GM18868 (cell line): ENCODE data around the gene TUBD1.
"Not testable (repeated sequence)": the region's sequence is repeated elsewhere in the genome, so short reads cannot be mapped to it uniquely, and the experiment has no call there.

Experiments used
- ATAC-seq: cut with Tn5 transposase; IDR thresholded peaks from one replicate; pipeline ENCODE4 v1.9.1; 2021; ENCODE audit warnings: mild to moderate bottlenecking, moderate library complexity; ENCODE audit not compliant: unreplicated experiment

TUBD1 gene

GRCh38 chr17:59845595-59846393 lies 46.9 kb downstream of the TUBD1 start:
- no peak for ATAC-seq

DNA sequence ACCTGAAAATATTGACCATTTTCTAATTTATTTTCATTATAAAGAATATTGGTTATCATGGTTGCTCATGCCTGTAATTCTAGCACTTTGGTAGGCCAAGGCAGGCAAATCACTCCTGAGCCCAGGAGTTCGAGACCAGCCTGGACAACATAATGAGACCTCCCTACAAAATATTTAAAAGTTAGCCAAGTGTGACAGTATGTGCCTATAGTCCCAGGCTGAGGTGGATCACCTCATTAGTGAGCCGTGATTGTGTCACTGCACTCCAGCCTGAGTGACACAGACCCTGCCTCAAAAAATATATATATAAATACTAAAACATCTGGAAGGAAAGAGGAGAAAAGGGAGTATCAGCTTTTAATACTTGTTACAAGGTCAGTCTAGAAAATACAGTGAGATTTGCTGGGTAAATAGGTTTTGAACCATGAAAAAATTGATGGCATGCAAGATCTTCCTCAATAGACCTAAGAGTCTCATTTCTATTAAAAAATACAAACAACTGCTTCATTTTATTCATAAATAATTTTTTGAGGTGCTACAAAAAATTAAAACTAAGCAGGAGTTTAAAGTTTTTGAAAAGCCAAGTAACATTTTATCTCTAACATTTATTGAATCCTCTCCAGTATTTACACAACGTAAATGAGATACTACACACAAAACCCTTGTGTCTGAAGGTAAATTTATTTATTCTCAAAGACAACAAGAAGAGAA lies 47.7 kb downstream of the TUBD1 start:
- ATAC-seq: no peak

- ATAC-seq: peak; percentile 26
Measured at GRCh38 chr17:59842901-59843652, 49.7 kb downstream of the TUBD1 start.

- ATAC-seq: not testable (repeated sequence)
Measured at GRCh38 chr17:59841882-59842263, 50.9 kb downstream of the TUBD1 start.

DNA sequence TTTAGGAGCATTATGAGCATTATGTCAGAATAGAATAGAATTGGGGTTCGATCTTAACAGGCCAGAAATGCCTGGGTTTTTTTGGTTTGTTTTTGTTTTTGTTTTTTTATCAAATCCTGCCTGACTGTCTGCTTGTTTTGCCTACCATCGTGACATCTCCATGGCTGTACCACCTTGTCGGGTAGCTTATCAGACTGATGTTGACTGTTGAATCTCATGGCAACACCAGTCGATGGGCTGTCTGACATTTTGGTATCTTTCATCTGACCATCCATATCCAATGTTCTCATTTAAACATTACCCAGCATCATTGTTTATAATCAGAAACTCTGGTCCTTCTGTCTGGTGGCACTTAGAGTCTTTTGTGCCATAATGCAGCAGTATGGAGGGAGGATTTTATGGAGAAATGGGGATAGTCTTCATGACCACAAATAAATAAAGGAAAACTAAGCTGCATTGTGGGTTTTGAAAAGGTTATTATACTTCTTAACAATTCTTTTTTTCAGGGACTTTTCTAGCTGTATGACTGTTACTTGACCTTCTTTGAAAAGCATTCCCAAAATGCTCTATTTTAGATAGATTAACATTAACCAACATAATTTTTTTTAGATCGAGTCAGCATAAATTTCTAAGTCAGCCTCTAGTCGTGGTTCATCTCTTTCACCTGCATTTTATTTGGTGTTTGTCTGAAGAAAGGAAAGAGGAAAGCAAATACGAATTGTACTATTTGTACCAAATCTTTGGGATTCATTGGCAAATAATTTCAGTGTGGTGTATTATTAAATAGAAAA lies 51.5 kb downstream of the TUBD1 start:
- ATAC-seq: not testable (repeated sequence)

- ATAC-seq: no peak
Measured at GRCh38 chr17:59840329-59841090, 52.2 kb downstream of the TUBD1 start.

DNA sequence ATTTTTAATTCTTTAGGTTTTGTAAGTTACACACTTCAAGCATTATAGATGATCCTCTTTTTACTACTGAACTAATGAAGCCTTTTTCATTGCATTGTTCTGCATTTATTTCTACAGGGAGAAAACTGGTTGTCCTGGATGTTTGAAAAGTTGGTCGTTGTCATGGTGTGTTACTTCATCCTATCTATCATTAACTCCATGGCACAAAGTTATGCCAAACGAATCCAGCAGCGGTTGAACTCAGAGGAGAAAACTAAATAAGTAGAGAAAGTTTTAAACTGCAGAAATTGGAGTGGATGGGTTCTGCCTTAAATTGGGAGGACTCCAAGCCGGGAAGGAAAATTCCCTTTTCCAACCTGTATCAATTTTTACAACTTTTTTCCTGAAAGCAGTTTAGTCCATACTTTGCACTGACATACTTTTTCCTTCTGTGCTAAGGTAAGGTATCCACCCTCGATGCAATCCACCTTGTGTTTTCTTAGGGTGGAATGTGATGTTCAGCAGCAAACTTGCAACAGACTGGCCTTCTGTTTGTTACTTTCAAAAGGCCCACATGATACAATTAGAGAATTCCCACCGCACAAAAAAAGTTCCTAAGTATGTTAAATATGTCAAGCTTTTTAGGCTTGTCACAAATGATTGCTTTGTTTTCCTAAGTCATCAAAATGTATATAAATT lies 53.0 kb downstream of the TUBD1 start:
- no peak for ATAC-seq

- ATAC-seq: no peak
Measured at GRCh38 chr17:59838052-59838916, 54.5 kb downstream of the TUBD1 start.

DNA sequence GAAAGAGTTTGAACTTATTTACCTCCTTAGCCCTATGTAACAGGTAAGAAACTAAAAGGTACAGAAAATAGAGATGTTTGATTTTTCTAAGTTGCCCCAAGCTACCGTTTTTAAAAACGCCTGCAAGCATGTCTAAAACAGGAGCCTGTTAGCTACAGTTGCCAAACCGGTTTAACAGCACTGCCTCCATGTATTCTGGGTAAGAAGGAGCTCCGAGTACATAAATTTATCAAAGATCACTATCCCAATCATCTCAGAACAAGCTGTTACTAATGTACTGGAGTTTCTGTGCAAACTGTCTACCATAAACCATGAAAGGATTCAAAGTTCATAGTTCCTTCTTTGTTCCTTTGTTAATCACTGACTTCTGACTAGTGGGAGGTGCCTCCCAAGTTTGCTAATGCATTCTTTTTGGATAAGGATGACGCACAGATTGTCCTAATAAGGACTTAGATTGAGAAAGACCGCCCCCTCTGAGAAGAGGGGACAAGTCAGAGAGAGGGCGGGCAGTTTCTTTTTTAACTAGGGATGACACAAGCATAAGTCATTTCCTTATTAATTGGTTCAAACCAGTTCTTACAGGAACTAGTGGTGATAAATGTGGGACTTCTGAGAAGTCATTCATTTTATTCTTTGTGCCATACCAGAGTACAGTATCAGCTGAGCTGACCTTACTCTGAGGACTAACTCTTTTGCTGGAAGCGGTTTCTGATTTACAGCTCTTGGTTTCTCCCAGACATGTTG lies 55.3 kb downstream of the TUBD1 start:
- ATAC-seq: peak; percentile 75

GRCh38 chr17:59832883-59833379 lies 59.8 kb downstream of the TUBD1 start:
- peak; percentile 22 for ATAC-seq

- no peak for ATAC-seq
Measured at GRCh38 chr17:59830846-59831486, 61.8 kb downstream of the TUBD1 start.

GRCh38 chr17:59830007-59830630 lies 62.6 kb downstream of the TUBD1 start:
- no peak for ATAC-seq

DNA sequence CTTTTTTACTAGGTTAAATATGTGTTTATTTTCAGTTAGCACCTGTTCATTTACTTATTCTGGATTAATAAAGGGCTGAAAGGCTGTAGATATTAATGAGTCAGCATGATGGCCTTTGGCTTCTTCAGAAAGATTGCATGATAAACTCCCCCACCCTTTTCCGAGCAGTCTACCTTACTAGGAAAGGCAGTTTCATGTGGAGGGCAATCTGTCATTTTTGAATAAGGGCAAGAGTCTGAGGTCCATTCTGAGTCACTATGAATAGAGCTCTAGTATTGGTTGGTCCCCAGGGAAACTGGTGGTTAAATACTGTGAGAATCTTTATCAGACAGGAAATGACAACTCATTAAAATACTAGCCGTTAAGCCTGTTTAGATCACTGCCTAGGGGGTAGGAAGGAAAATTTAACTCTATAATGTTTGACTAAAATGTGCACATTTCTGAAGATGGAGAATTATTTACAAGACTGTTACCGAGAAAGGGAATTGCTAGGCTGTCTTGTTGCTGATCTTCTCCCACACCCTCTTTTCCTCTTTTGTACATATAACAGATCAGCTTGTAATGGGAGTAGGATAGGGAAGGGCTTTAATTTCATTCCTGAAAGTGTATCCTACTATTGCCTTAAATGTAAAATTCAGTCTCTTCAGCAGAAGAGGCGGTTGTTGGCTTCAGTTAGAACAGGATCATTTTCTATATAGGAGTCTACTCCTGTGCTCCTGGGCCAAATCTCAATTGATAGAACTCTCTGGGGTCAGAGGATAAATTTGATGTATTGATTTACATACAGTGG lies 63.3 kb downstream of the TUBD1 start:
- peak; percentile 70 for ATAC-seq

- ATAC-seq: not testable (repeated sequence)
Measured at GRCh38 chr17:59828819-59829216, 63.9 kb downstream of the TUBD1 start.

- ATAC-seq: no peak
Measured at GRCh38 chr17:59828478-59828760, 64.3 kb downstream of the TUBD1 start.
